ENCODE data around the gene RO60.

The RO60 gene

GRCh38 chr1:193108471-193108870 is 49.1 kb downstream of the RO60 start:
- DNase-seq (ENCODE audit: low read depth, low spot score): no peak
